BE2C (cell line): ENCODE data around the gene PALD1.
A peak's percentile ranks its signal among the peaks of the same experiment; 100 is the strongest.

Experiments used
- DNase-seq: peaks from one replicate; pipeline ENCODE4 v3.0.0-alpha.2; 2020
- H3K27me3 ChIP-seq: fragments of 250-450 bp; sonication (Bioruptor Pico); 2 replicates; pipeline ENCODE4 v1.5.1; 2020; ENCODE audit warnings: mild to moderate bottlenecking
- H3K36me3 ChIP-seq: fragments of 250-450 bp; sonication (Bioruptor Pico); 2 replicates; pipeline ENCODE4 v1.5.1; 2020; ENCODE audit warnings: mild to moderate bottlenecking
- H3K4me1 ChIP-seq: fragments of 250-450 bp; sonication (Bioruptor Pico); 2 replicates; pipeline ENCODE4 v1.5.1; 2020
- H3K4me3 ChIP-seq: 2 replicates; pipeline ENCODE4 v1.5.1; 2011; ENCODE audit warnings: low read depth, low read length
- H3K9me3 ChIP-seq: fragments of 250-450 bp; sonication (Bioruptor Pico); 2 replicates; pipeline ENCODE4 v1.5.1; 2020
- CTCF ChIP-seq: IDR thresholded peaks from 2 replicates; pipeline ENCODE4 v1.5.1; 2012; ENCODE audit warnings: mild to moderate bottlenecking, low read depth, low read length

Gene PALD1

GRCh38 chr10:70571236-70571635 is 92.7 kb downstream of the PALD1 start:
- TF ChIP-seq CTCF = no peak
- Histone ChIP-seq H3K4me3 (no peak overlapping the region), H3K27me3 (no peaks in the 10 kb centered on the region), H3K36me3 (no peaks in the 10 kb centered on the region), H3K9me3 (no peaks in the 10 kb centered on the region), H3K4me1 (peaks cover 1% of the 10 kb centered on the region)
- no peak for DNase-seq

GRCh38 chr10:70571636-70572439 is 93.3 kb downstream of the PALD1 start:
- H3K4me3 ChIP-seq = no peak overlapping the region
- H3K4me1 ChIP-seq = peaks cover 6% of the 10 kb centered on the region
- no peaks in the 10 kb centered on the region for H3K9me3 ChIP-seq
- no peak for DNase-seq
- no peaks in the 10 kb centered on the region for H3K36me3 ChIP-seq
- no peak for TF ChIP-seq CTCF
- H3K27me3 ChIP-seq = no peaks in the 10 kb centered on the region

- no peak for DNase-seq
- H3K4me1 ChIP-seq = peaks cover 6% of the 10 kb centered on the region
Measured at GRCh38 chr10:70573599-70574506, 95.3 kb downstream of the PALD1 start.

GRCh38 chr10:70575486-70575873 is 96.9 kb downstream of the PALD1 start:
- H3K27me3 ChIP-seq = no peaks in the 10 kb centered on the region
- DNase-seq = no peak
- H3K4me1 ChIP-seq = peaks cover 6% of the 10 kb centered on the region
- H3K4me3 ChIP-seq = peak overlapping the region; percentile 6
- no peaks in the 10 kb centered on the region for H3K36me3 ChIP-seq
- H3K9me3 ChIP-seq = no peaks in the 10 kb centered on the region
- TF ChIP-seq CTCF = no peak

More at GRCh38 chr10:70573599-70574506, 95.3 kb downstream of the PALD1 start:
- Histone ChIP-seq H3K4me3 (no peak overlapping the region), H3K27me3 (no peaks in the 10 kb centered on the region), H3K9me3 (no peaks in the 10 kb centered on the region), H3K36me3 (no peaks in the 10 kb centered on the region)
- no peak for TF ChIP-seq CTCF

- H3K27me3 ChIP-seq = no peaks in the 10 kb centered on the region
- no peaks in the 10 kb centered on the region for H3K9me3 ChIP-seq
- DNase-seq = peak; percentile 62
- peaks cover 6% of the 10 kb centered on the region for H3K4me1 ChIP-seq
- peak overlapping the region; percentile 6 for H3K4me3 ChIP-seq
- no peaks in the 10 kb centered on the region for H3K36me3 ChIP-seq
- no peak for TF ChIP-seq CTCF
Measured at GRCh38 chr10:70575874-70576802, 97.6 kb downstream of the PALD1 start.
